Measurements from ENCODE around the gene STX11.

STX11 gene

GRCh38 chr6:144155529-144155928, 5.2 kb downstream of the STX11 start:
- TF ChIP-seq CTCF (IDR thresholded peaks at IDR 0.05; ENCODE audit: low read depth, low read length, missing control alignments) = no peak
- DNase-seq (ENCODE audit: low read depth) = no peak
- no peak overlapping the region for H3K4me3 ChIP-seq (ENCODE audit: low read depth, low read length)

- no peak overlapping the region; the same call in 1 of the 2 replicates for H3K4me3 ChIP-seq (ENCODE audit: low read depth, low read length)
- TF ChIP-seq CTCF (IDR thresholded peaks at IDR 0.05; ENCODE audit: low read depth, low read length, missing control alignments) = no peak
- DNase-seq (ENCODE audit: low read depth) = no peak
Observed at GRCh38 chr6:144156338-144156737, 6.0 kb downstream of the STX11 start.

- H3K4me3 ChIP-seq (ENCODE audit: low read depth, low read length) = no peak overlapping the region
- TF ChIP-seq CTCF (IDR thresholded peaks at IDR 0.05; ENCODE audit: low read depth, low read length, missing control alignments) = no peak
- DNase-seq (ENCODE audit: low read depth) = no peak
Observed at GRCh38 chr6:144156991-144157390, 6.7 kb downstream of the STX11 start.

GRCh38 chr6:144158133-144158532, 7.8 kb downstream of the STX11 start:
- TF ChIP-seq CTCF (IDR thresholded peaks at IDR 0.05; ENCODE audit: low read depth, low read length, missing control alignments) = no peak
- no peak overlapping the region for H3K4me3 ChIP-seq (ENCODE audit: low read depth, low read length)
- no peak for DNase-seq (ENCODE audit: low read depth)

- DNase-seq (ENCODE audit: low read depth) = no peak
- no peak overlapping the region for H3K4me3 ChIP-seq (ENCODE audit: low read depth, low read length)
- no peak for TF ChIP-seq CTCF (IDR thresholded peaks at IDR 0.05; ENCODE audit: low read depth, low read length, missing control alignments)
Observed at GRCh38 chr6:144159223-144159622, 8.9 kb downstream of the STX11 start.

- no peak overlapping the region for H3K4me3 ChIP-seq (ENCODE audit: low read depth, low read length)
- TF ChIP-seq CTCF (IDR thresholded peaks at IDR 0.05; ENCODE audit: low read depth, low read length, missing control alignments) = no peak
- no peak for DNase-seq (ENCODE audit: low read depth)
Observed at GRCh38 chr6:144159742-144160141, 9.4 kb downstream of the STX11 start.

- TF ChIP-seq CTCF (IDR thresholded peaks at IDR 0.05; ENCODE audit: low read depth, low read length, missing control alignments) = no peak
Observed at GRCh38 chr6:144160431-144161005, 10.2 kb downstream of the STX11 start.

More at GRCh38 chr6:144160431-144161005, 10.2 kb downstream of the STX11 start:
- no peak for DNase-seq (ENCODE audit: low read depth)
- H3K4me3 ChIP-seq (ENCODE audit: low read depth, low read length) = no peak overlapping the region
